Dendritic cell treated with granulocyte-macrophage colony-stimulating factor and Interleukin-4, amounts not matched to agents 40 ng/mL and 50 ng/mL, for 4 days (primary cell): ENCODE measurements around the gene ZMYM3.

Source experiments
- H3K27ac Mint-ChIP-seq: one replicate; pipeline ENCODE4 v1.8.0; 2022; ENCODE audit warnings: mild to moderate bottlenecking, mixed read lengths
- H3K27me3 Mint-ChIP-seq: one replicate; pipeline ENCODE4 v1.8.0; 2022; ENCODE audit warnings: mild to moderate bottlenecking, mixed read lengths
- H3K36me3 Mint-ChIP-seq: one replicate; pipeline ENCODE4 v1.8.0; 2022; ENCODE audit warnings: low read depth, mixed read lengths
- H3K4me1 Mint-ChIP-seq: one replicate; pipeline ENCODE4 v1.8.0; 2022; ENCODE audit warnings: low read depth, mixed read lengths
- H3K4me3 Mint-ChIP-seq: one replicate; pipeline ENCODE4 v1.8.0; 2022; ENCODE audit warnings: mild to moderate bottlenecking, moderate library complexity, mixed read lengths
- H3K9me3 Mint-ChIP-seq: one replicate; pipeline ENCODE4 v1.8.0; 2022; ENCODE audit warnings: mixed read lengths
- intact Hi-C: fragments of 100-400 bp; cut with micrococcal nuclease; formaldehyde crosslinking; loops from one replicate; pipeline ENCODE4 v1.15.0; 2022

ZMYM3 gene

GRCh38 chrX:71241301-71241700 lies 12.6 kb downstream of the ZMYM3 start:
- H3K4me3 Mint-ChIP-seq = no peak overlapping the region
- H3K4me1 Mint-ChIP-seq = peaks cover 48% of the 10 kb centered on the region
- no peaks in the 10 kb centered on the region for H3K27me3 Mint-ChIP-seq
- H3K36me3 Mint-ChIP-seq = peaks cover 69% of the 10 kb centered on the region
- H3K9me3 Mint-ChIP-seq = no peaks in the 10 kb centered on the region
- intact Hi-C loops = no loop called here
- H3K27ac Mint-ChIP-seq = peak overlapping the region; percentile 46

- Mint-ChIP-seq H3K27ac (peak overlapping the region; percentile 63), H3K36me3 (peaks cover 54% of the 10 kb centered on the region), H3K27me3 (peaks cover 1% of the 10 kb centered on the region), H3K4me1 (peaks cover 48% of the 10 kb centered on the region), H3K9me3 (no peaks in the 10 kb centered on the region), H3K4me3 (no peak overlapping the region)
- intact Hi-C loops = no loop called here
Measured at GRCh38 chrX:71239781-71240180, 14.2 kb downstream of the ZMYM3 start.

DNA sequence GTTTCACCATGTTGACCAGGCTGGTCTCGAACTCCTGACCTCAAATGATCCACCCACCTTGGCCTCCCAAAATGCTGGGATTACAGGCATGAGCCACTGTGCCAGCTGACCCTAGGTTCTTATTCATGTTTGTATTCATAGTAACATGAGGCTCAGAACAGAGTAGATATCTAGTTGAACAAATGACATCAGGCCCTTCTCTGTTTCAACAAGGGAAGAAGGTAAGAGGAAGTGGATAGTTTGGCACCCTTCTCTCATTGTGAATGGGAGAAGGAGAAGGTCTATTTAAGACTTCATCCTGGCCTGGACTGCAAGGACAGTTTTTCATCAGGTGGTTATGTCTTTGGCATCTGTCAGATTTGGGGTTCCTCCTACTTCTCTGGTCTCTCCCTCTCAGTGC lies 17.1 kb downstream of the ZMYM3 start:
- H3K27ac Mint-ChIP-seq = no peak overlapping the region
- H3K36me3 Mint-ChIP-seq = peaks cover 24% of the 10 kb centered on the region
- H3K4me3 Mint-ChIP-seq = no peak overlapping the region
- no peaks in the 10 kb centered on the region for H3K9me3 Mint-ChIP-seq
- peaks cover 1% of the 10 kb centered on the region for H3K27me3 Mint-ChIP-seq
- intact Hi-C loops = no loop called here
- peaks cover 45% of the 10 kb centered on the region for H3K4me1 Mint-ChIP-seq

DNA sequence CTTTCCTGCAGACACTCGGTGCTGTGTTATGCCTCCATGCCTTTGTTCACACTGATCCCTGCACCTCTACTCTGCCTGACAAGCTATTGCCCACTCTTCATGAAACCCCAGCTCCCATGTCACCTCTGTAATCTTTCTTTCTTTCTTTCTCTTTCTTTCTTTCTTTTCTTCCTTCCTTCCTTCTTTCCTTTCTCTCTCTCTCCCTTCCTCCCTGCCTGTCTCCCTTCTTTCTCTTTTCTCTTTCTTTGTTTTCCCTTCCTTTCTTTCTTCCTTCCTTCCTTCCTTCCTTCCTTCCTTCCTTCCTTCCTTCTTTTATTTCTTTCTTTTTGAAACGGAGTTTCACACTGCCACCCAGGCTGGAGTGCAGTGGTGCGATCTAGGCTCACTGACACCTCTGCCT lies 18.5 kb downstream of the ZMYM3 start:
- H3K27ac Mint-ChIP-seq = no peak overlapping the region
- intact Hi-C loops = no loop called here
- no peaks in the 10 kb centered on the region for H3K9me3 Mint-ChIP-seq
- H3K4me3 Mint-ChIP-seq = no peak overlapping the region
- H3K27me3 Mint-ChIP-seq = peaks cover 1% of the 10 kb centered on the region
- peaks cover 11% of the 10 kb centered on the region for H3K36me3 Mint-ChIP-seq
- H3K4me1 Mint-ChIP-seq = peaks cover 41% of the 10 kb centered on the region

- Mint-ChIP-seq H3K36me3 (no peaks in the 10 kb centered on the region), H3K4me1 (peaks cover 41% of the 10 kb centered on the region), H3K27me3 (no peaks in the 10 kb centered on the region), H3K27ac (no peak overlapping the region), H3K9me3 (no peaks in the 10 kb centered on the region), H3K4me3 (no peak overlapping the region)
- intact Hi-C loops = no loop called here
Measured at GRCh38 chrX:71228063-71228642, 25.8 kb downstream of the ZMYM3 start.

GRCh38 chrX:71227370-71228062 lies 26.4 kb downstream of the ZMYM3 start:
- H3K9me3 Mint-ChIP-seq = no peaks in the 10 kb centered on the region
- H3K27ac Mint-ChIP-seq = no peak overlapping the region
- no peaks in the 10 kb centered on the region for H3K36me3 Mint-ChIP-seq
- no peak overlapping the region for H3K4me3 Mint-ChIP-seq
- intact Hi-C loops = no loop called here
- H3K4me1 Mint-ChIP-seq = peaks cover 41% of the 10 kb centered on the region
- no peaks in the 10 kb centered on the region for H3K27me3 Mint-ChIP-seq

- H3K27me3 Mint-ChIP-seq = no peaks in the 10 kb centered on the region
- peak overlapping the region; percentile 58 for H3K27ac Mint-ChIP-seq
- no peak overlapping the region for H3K4me3 Mint-ChIP-seq
- H3K36me3 Mint-ChIP-seq = no peaks in the 10 kb centered on the region
- H3K4me1 Mint-ChIP-seq = peaks cover 35% of the 10 kb centered on the region
- intact Hi-C loops = no loop called here
- no peaks in the 10 kb centered on the region for H3K9me3 Mint-ChIP-seq
Measured at GRCh38 chrX:71225676-71226075, 28.3 kb downstream of the ZMYM3 start.

DNA sequence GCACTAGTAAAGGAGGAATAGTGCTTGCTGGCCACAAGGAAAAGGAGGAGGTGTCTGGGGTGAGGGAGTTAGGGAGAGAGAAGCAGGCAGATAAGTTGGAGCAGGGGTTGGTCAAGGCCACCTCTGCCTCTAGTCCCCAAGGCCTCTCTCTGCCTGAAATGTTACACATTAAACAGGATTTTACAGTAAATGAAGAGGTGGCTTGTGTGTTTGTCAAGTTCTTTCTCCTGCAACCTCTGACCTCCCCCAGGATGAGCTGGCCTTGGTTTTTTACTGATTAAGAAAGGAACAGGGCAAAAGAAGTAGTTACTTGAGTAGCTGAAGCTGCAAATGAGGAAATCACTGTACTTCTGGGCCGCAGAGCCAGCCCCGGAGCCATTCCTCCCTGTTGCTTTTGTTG lies 28.9 kb downstream of the ZMYM3 start:
- H3K27ac Mint-ChIP-seq = peak overlapping the region; percentile 58
- no peaks in the 10 kb centered on the region for H3K36me3 Mint-ChIP-seq
- no peak overlapping the region for H3K4me3 Mint-ChIP-seq
- H3K9me3 Mint-ChIP-seq = no peaks in the 10 kb centered on the region
- H3K27me3 Mint-ChIP-seq = no peaks in the 10 kb centered on the region
- intact Hi-C loops = no loop called here
- H3K4me1 Mint-ChIP-seq = peaks cover 31% of the 10 kb centered on the region

GRCh38 chrX:71224098-71224708 lies 29.7 kb downstream of the ZMYM3 start:
- intact Hi-C loops = no loop called here
- H3K36me3 Mint-ChIP-seq = no peaks in the 10 kb centered on the region
- H3K4me3 Mint-ChIP-seq = no peak overlapping the region
- no peaks in the 10 kb centered on the region for H3K9me3 Mint-ChIP-seq
- H3K27ac Mint-ChIP-seq = peak overlapping the region; percentile 58
- no peaks in the 10 kb centered on the region for H3K27me3 Mint-ChIP-seq
- H3K4me1 Mint-ChIP-seq = peaks cover 31% of the 10 kb centered on the region

- H3K4me1 Mint-ChIP-seq = peaks cover 31% of the 10 kb centered on the region
- H3K27ac Mint-ChIP-seq = peak within 1 kb of the TSS; percentile 58
- intact Hi-C loops = no loop called here
- H3K27me3 Mint-ChIP-seq = no peaks in the 10 kb centered on the region
- no peaks in the 10 kb centered on the region for H3K36me3 Mint-ChIP-seq
- H3K4me3 Mint-ChIP-seq = no peak within 1 kb of the TSS
- H3K9me3 Mint-ChIP-seq = no peaks in the 10 kb centered on the region
Measured at GRCh38 chrX:71222929-71223328, 31.0 kb downstream of the ZMYM3 start, which contains the start of gene GJB1. Gene GJB1, plus strand, starts transcription at chrX:71223224. Its CDS starts 484 bp downstream, at chrX:71223708.

- intact Hi-C loops = no loop called here
- no peak overlapping the region for H3K27ac Mint-ChIP-seq
- peaks cover 20% of the 10 kb centered on the region for H3K4me1 Mint-ChIP-seq
- no peaks in the 10 kb centered on the region for H3K9me3 Mint-ChIP-seq
- no peak overlapping the region for H3K4me3 Mint-ChIP-seq
- H3K36me3 Mint-ChIP-seq = no peaks in the 10 kb centered on the region
- H3K27me3 Mint-ChIP-seq = peaks cover 3% of the 10 kb centered on the region
Measured at GRCh38 chrX:71221145-71221544, 32.8 kb downstream of the ZMYM3 start.

DNA sequence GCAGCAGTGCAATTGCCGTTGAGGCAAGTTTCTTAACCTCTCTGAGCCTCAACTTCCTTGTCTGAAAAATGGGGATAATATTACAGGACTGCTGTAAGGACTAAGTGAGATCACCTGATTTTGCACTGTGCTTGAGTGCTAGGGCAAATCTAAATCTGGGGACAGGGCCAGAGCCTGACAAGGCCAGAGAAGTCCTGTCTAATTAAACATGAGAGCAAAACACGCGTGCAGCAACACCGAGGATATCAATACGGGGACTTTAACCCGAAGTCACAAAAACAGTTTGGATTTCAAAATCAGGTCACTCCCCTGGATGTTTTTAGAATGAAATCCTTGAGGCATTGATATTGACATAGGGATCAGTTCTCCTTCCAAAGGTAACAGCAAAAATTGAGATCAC lies 36.6 kb downstream of the ZMYM3 start:
- intact Hi-C loops = no loop called here
- H3K9me3 Mint-ChIP-seq = no peaks in the 10 kb centered on the region
- H3K36me3 Mint-ChIP-seq = no peaks in the 10 kb centered on the region
- no peak overlapping the region for H3K4me3 Mint-ChIP-seq
- no peak overlapping the region for H3K27ac Mint-ChIP-seq
- peaks cover 6% of the 10 kb centered on the region for H3K4me1 Mint-ChIP-seq
- H3K27me3 Mint-ChIP-seq = peaks cover 8% of the 10 kb centered on the region

GRCh38 chrX:71216485-71216884 lies 37.5 kb downstream of the ZMYM3 start:
- Mint-ChIP-seq H3K27ac (no peak overlapping the region), H3K27me3 (peaks cover 9% of the 10 kb centered on the region)

DNA sequence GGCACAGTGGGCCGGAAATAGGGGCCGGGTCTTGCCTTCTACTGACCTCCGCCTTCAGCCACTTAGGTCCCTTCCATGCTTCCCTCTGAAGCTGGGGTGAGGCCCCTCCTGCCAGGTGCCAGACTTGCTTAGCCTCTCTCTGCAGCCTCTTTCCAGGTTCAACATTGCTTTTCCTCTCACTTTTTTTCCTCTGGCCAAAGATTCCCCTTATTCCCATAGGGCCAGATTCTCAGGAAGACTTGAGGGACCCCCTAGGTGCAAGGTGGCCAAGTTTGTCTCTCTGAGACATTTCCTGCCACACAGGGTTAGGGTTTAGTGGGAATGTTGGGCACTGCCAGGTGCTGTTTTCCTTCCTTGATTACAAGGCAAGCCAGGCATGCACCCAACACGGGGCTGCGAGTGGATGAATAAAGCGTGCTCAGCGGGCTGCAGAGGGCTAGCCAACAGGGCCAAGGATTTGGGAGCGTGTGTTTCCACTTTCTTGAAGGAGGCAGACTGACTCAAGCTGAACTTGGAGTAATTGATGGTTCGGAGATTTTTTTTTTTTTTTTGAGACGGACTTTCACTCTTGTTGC lies 38.5 kb downstream of the ZMYM3 start:
- H3K4me1 Mint-ChIP-seq = peaks cover 6% of the 10 kb centered on the region
- H3K27ac Mint-ChIP-seq = no peak overlapping the region
- no peak overlapping the region for H3K4me3 Mint-ChIP-seq
- H3K27me3 Mint-ChIP-seq = peaks cover 11% of the 10 kb centered on the region
- H3K36me3 Mint-ChIP-seq = no peaks in the 10 kb centered on the region
- intact Hi-C loops = no loop called here
- no peaks in the 10 kb centered on the region for H3K9me3 Mint-ChIP-seq

More at GRCh38 chrX:71216485-71216884, 37.5 kb downstream of the ZMYM3 start:
- no peak overlapping the region for H3K4me3 Mint-ChIP-seq
- H3K4me1 Mint-ChIP-seq = peaks cover 6% of the 10 kb centered on the region
- intact Hi-C loops = no loop called here
- no peaks in the 10 kb centered on the region for H3K9me3 Mint-ChIP-seq
- no peaks in the 10 kb centered on the region for H3K36me3 Mint-ChIP-seq
